Fibroblast of lung (primary cell): ENCODE data around the gene TRPM3. TPM values are rescaled to one million over a fixed set of nuclear protein-coding genes. Genes with fewer than 3 reads are reported as not detected.

ENCODE experiments used
- DNase-seq, 2 donors: peaks; one replicate each; pipeline versions ENCODE4 v3.0.0 to v3.0.0-alpha.2; 2010; ENCODE audit warnings: low read depth in 2 of 2
- H2AFZ ChIP-seq: 2 replicates; pipeline ENCODE4 v1.5.1; 2012; ENCODE audit warnings: low read length, control low read depth, inconsistent platforms
- H3K27ac ChIP-seq: 2 replicates; pipeline ENCODE4 v1.5.1; 2011; ENCODE audit warnings: low read length, control low read depth; ENCODE audit not compliant: insufficient read depth
- H3K27me3 ChIP-seq: 2 replicates; pipeline ENCODE4 v1.5.1; 2011; ENCODE audit warnings: mild to moderate bottlenecking, low read length; ENCODE audit not compliant: control insufficient read depth, insufficient read depth
- H3K36me3 ChIP-seq: 2 replicates; pipeline ENCODE4 v1.5.1; 2011; ENCODE audit warnings: low read length; ENCODE audit not compliant: control insufficient read depth, insufficient read depth
- H3K4me1 ChIP-seq: 2 replicates; pipeline ENCODE4 v1.5.1; 2011; ENCODE audit warnings: low read length; ENCODE audit not compliant: control insufficient read depth, insufficient read depth; ENCODE audit errors: extremely low read depth
- H3K4me2 ChIP-seq: 2 replicates; pipeline ENCODE4 v1.5.1; 2011; ENCODE audit warnings: low read length, control low read depth; ENCODE audit not compliant: insufficient read depth; ENCODE audit errors: extremely low read depth
- H3K4me3 ChIP-seq, 4 experiments: fragments of 200-600 bp in 1 of 4; sonication (generic) in 1 of 4; replicated peaks in 1 of 4; 2 replicates each; pipeline ENCODE4 v1.5.1; 2011 to 2016; ENCODE audit warnings: low read length in 4 of 4, low read depth in 3 of 4, mild to moderate bottlenecking in 3 of 4, control low read depth in 2 of 4, inconsistent platforms in 1 of 4, mixed read lengths in 1 of 4; ENCODE audit not compliant: insufficient read depth in 1 of 4; ENCODE audit errors: control extremely low read depth in 1 of 4
- H3K79me2 ChIP-seq: 2 replicates; pipeline ENCODE4 v1.5.1; 2012; ENCODE audit warnings: mild to moderate bottlenecking, low read length, inconsistent platforms; ENCODE audit not compliant: control insufficient read depth, insufficient read depth
- H3K9ac ChIP-seq: 2 replicates; pipeline ENCODE4 v1.5.1; 2011; ENCODE audit warnings: mild to moderate bottlenecking, low read length, control low read depth; ENCODE audit not compliant: insufficient read depth
- H3K9me3 ChIP-seq: 2 replicates; pipeline ENCODE4 v1.5.1; 2012; ENCODE audit warnings: low read depth, low read length; ENCODE audit not compliant: control insufficient read depth, insufficient read depth
- H4K20me1 ChIP-seq: 2 replicates; pipeline ENCODE4 v1.5.1; 2011; ENCODE audit warnings: low read length; ENCODE audit not compliant: control insufficient read depth, insufficient read depth; ENCODE audit errors: extremely low read depth
- CTCF ChIP-seq, 2 donors: IDR thresholded peaks in 1 of 2; conservative IDR thresholded peaks in 1 of 2; 1 replicate in 1 of 2; 2 replicates in 1 of 2; pipeline ENCODE4 v1.5.1; 2011 to 2012; ENCODE audit warnings: low read length in 2 of 2, control low read depth in 1 of 2, inconsistent platforms in 1 of 2, low read depth in 1 of 2, mild to moderate bottlenecking in 1 of 2
- EZH2 ChIP-seq: IDR thresholded peaks from 2 replicates; pipeline ENCODE4 v1.5.1; 2012; ENCODE audit warnings: low read length, control low read depth, mild to moderate bottlenecking; ENCODE audit errors: missing control alignments
- polyA plus RNA-seq, 2 donors: library from polyadenylated mRNA; depleted of rRNA in 1 of 2; stranded (reverse) in 1 of 2; unstranded in 1 of 2; fragments of >200 nt; gene quantifications; 2 replicates each; pipeline ENCODE4 v1.2.1, GENCODE V29; 2011 to 2012; ENCODE audit warnings: missing spikeins in 1 of 2
- total RNA-seq: library from RNA; depleted of rRNA; stranded (reverse); fragments of >200 nt; gene quantifications from 2 replicates; pipeline ENCODE4 v1.2.1, GENCODE V29; 2014

Gene TRPM3
- total and polyA plus RNA-seq, 2 donors (not counting 1 experiment from before 2014, with no cell fraction given) = 0.05 to 0.50 TPM

- no peak overlapping the region for H3K4me3 ChIP-seq
- TF ChIP-seq CTCF (conservative IDR thresholded peaks at IDR 0.05 in 1 of 2, IDR thresholded peaks at IDR 0.05 in 1 of 2; ENCODE audit: low read depth in 1 of 2, low read length in 2 of 2) = no peak
- TF ChIP-seq EZH2 = no peak
- H3K79me2 ChIP-seq = no peaks in the 10 kb centered on the region
- peak; percentile 28 to 79 for DNase-seq
- H3K27me3 ChIP-seq = no peaks in the 10 kb centered on the region
- no peak overlapping the region for H3K9ac ChIP-seq
- no peaks in the 10 kb centered on the region for H3K9me3 ChIP-seq
- H3K4me1 ChIP-seq = peaks cover 3% of the 10 kb centered on the region
- no peak overlapping the region for H3K27ac ChIP-seq
- H3K4me2 ChIP-seq = no peak overlapping the region
- H3K36me3 ChIP-seq = no peaks in the 10 kb centered on the region
- H4K20me1 ChIP-seq = no peaks in the 10 kb centered on the region
- H2AFZ ChIP-seq = no peak overlapping the region
Observed at GRCh38 chr9:70921136-70921535, 200.3 kb downstream of the TRPM3 start.

- Histone ChIP-seq H3K27me3 (no peaks in the 10 kb centered on the region), H3K9ac (no peak overlapping the region), H3K79me2 (no peaks in the 10 kb centered on the region), H2AFZ (no peak overlapping the region), H3K4me2 (no peak overlapping the region), H3K4me1 (no peaks in the 10 kb centered on the region), H3K36me3 (no peaks in the 10 kb centered on the region), H3K4me3 (no peak overlapping the region), H3K27ac (no peak overlapping the region), H3K9me3 (no peaks in the 10 kb centered on the region), H4K20me1 (no peaks in the 10 kb centered on the region)
- no peak for DNase-seq
- TF ChIP-seq EZH2 (no peak), CTCF (conservative IDR thresholded peaks at IDR 0.05 in 1 of 2, IDR thresholded peaks at IDR 0.05 in 1 of 2; ENCODE audit: low read depth in 1 of 2, low read length in 2 of 2) (no peak)
Observed at GRCh38 chr9:70917277-70917676, 204.1 kb downstream of the TRPM3 start.

GRCh38 chr9:70911791-70912190, 209.6 kb downstream of the TRPM3 start:
- Histone ChIP-seq H3K9ac (no peak overlapping the region), H3K27me3 (no peaks in the 10 kb centered on the region), H2AFZ (no peak overlapping the region), H3K79me2 (no peaks in the 10 kb centered on the region), H3K27ac (no peak overlapping the region), H3K36me3 (no peaks in the 10 kb centered on the region), H3K4me1 (no peaks in the 10 kb centered on the region), H3K4me2 (no peak overlapping the region), H3K9me3 (no peaks in the 10 kb centered on the region), H4K20me1 (no peaks in the 10 kb centered on the region), H3K4me3 (no peak overlapping the region)
- no peak for TF ChIP-seq CTCF (conservative IDR thresholded peaks at IDR 0.05 in 1 of 2, IDR thresholded peaks at IDR 0.05 in 1 of 2; ENCODE audit: low read depth in 1 of 2, low read length in 2 of 2)
- no peak for TF ChIP-seq EZH2
- no peak for DNase-seq
